H1 (cell line): ENCODE results near the gene VASN. TPM values are rescaled to one million over a fixed set of nuclear protein-coding genes. Genes with fewer than 3 reads are reported as not detected.

Experiments used
- CTCF ChIA-PET: fragments of 300-600 bp; sonication (Branson Sonifier 250); formaldehyde crosslinking; loops from one replicate; lab custom pipeline; 2021; ENCODE audit not compliant: partially characterized antibody; lab: Charles Lee
- POLR2A ChIA-PET: fragments of 300-600 bp; sonication (Branson Sonifier 250); formaldehyde crosslinking; loops from one replicate; lab custom pipeline; 2021; ENCODE audit warnings: inconsistent platforms; ENCODE audit not compliant: partially characterized antibody; lab: Charles Lee
- DNase-seq, 2 experiments: peaks; one replicate each; pipeline versions ENCODE4 v3.0.0 to v3.0.0-alpha.2; 2010 to 2022; ENCODE audit warnings: low spot score in 2 of 2, low read depth in 1 of 2, mixed read lengths in 1 of 2
- FAIRE-seq: peaks from 2 replicates; lab custom pipeline; 2011; peaks lifted over from hg19 to GRCh38; lab: Jason Lieb, UNC
- H2AFZ ChIP-seq: 2 replicates; pipeline ENCODE4 v1.8.1; 2012; ENCODE audit warnings: low read length, inconsistent platforms
- H2AK5ac ChIP-seq: 2 replicates; pipeline ENCODE4 v1.6.1; 2013; ENCODE audit warnings: low read depth, low read length
- H2BK120ac ChIP-seq: replicated peaks from 2 replicates; pipeline ENCODE3; 2013; ENCODE audit warnings: low read depth, low read length, inconsistent platforms
- H2BK12ac ChIP-seq: 2 replicates; pipeline ENCODE4 v1.6.1; 2013; ENCODE audit warnings: low read depth, low read length
- H2BK15ac ChIP-seq: 2 replicates; pipeline ENCODE4 v1.6.1; 2013; ENCODE audit warnings: low read length
- H2BK20ac ChIP-seq: 2 replicates; pipeline ENCODE4 v1.6.1; 2013; ENCODE audit warnings: low read length
- H2BK5ac ChIP-seq: 2 replicates; pipeline ENCODE4 v1.6.1; 2013; ENCODE audit warnings: low read depth, low read length
- H3K14ac ChIP-seq: 2 replicates; pipeline ENCODE4 v1.6.1; 2013; ENCODE audit warnings: inconsistent platforms; ENCODE audit not compliant: insufficient read length
- H3K18ac ChIP-seq: 2 replicates; pipeline ENCODE4 v1.6.1; 2013; ENCODE audit warnings: low read length; ENCODE audit errors: extremely low read depth
- H3K23ac ChIP-seq: 2 replicates; pipeline ENCODE4 v1.6.1; 2013; ENCODE audit warnings: inconsistent platforms; ENCODE audit not compliant: insufficient read length
- H3K23me2 ChIP-seq: 2 replicates; pipeline ENCODE4 v1.6.1; 2013; ENCODE audit warnings: low read depth, low read length
- H3K27ac ChIP-seq: 2 replicates; pipeline ENCODE4 v1.6.1; 2011; ENCODE audit warnings: low read depth, low read length, inconsistent platforms
- H3K27me3 ChIP-seq, 4 experiments: replicated peaks in 1 of 4; 1 replicate in 1 of 4; 2 replicates in 3 of 4; pipeline versions ENCODE4 v1.6.1 to v1.8.1; 2011 to 2013; ENCODE audit warnings: low read length in 3 of 4, mild to moderate bottlenecking in 3 of 4, inconsistent platforms in 2 of 4, mixed read lengths in 2 of 4, moderate library complexity in 1 of 4; ENCODE audit not compliant: control insufficient read depth in 3 of 4, insufficient read depth in 3 of 4; ENCODE audit errors: extremely low read depth in 1 of 4
- H3K36me3 ChIP-seq, 4 experiments: 2 replicates each; pipeline versions ENCODE4 v1.6.1 to v1.8.1; 2011 to 2013; ENCODE audit warnings: mild to moderate bottlenecking in 4 of 4, low read length in 3 of 4, moderate library complexity in 2 of 4, control low read depth in 1 of 4, inconsistent platforms in 1 of 4; ENCODE audit not compliant: insufficient read depth in 4 of 4, control insufficient read depth in 2 of 4
- H3K4ac ChIP-seq: replicated peaks from 2 replicates; pipeline ENCODE3; 2013; ENCODE audit warnings: low read length, low read depth, mixed read lengths, inconsistent platforms; ENCODE audit not compliant: insufficient read length
- H3K4me1 ChIP-seq, 4 experiments: replicated peaks in 1 of 4; 1 replicate in 1 of 4; 2 replicates in 3 of 4; pipeline versions ENCODE4 v1.6.1 to v1.8.1; 2011 to 2013; ENCODE audit warnings: low read length in 3 of 4, inconsistent platforms in 2 of 4, mixed read lengths in 1 of 4; ENCODE audit not compliant: insufficient read depth in 4 of 4, control insufficient read depth in 3 of 4
- H3K4me2 ChIP-seq, 2 experiments: 2 replicates each; pipeline versions ENCODE4 v1.6.1 to v1.8.1; 2011 to 2013; ENCODE audit warnings: low read depth in 2 of 2, low read length in 2 of 2, control low read depth in 1 of 2, inconsistent platforms in 1 of 2, mild to moderate bottlenecking in 1 of 2; ENCODE audit not compliant: insufficient read depth in 1 of 2
- H3K4me3 ChIP-seq, 4 experiments: fragments of 200-600, 300-600 bp in 1 of 4; sonication (generic), shearing (Covaris generic), sonication (Bioruptor Twin) in 1 of 4; 2 replicates each; pipeline versions ENCODE4 v1.5.1 to v1.8.1; 2011 to 2016; ENCODE audit warnings: low read length in 4 of 4, low read depth in 3 of 4, control low read depth in 2 of 4, inconsistent platforms in 2 of 4, mild to moderate bottlenecking in 2 of 4, mixed read lengths in 1 of 4, moderate library complexity in 1 of 4; ENCODE audit not compliant: insufficient read depth in 2 of 4; ENCODE audit errors: extremely low read depth in 1 of 4
- H3K56ac ChIP-seq: replicated peaks from 2 replicates; pipeline ENCODE3; 2013; ENCODE audit warnings: low read depth, mild to moderate bottlenecking, mixed read lengths, low read length, inconsistent platforms; ENCODE audit not compliant: insufficient read length
- H3K79me1 ChIP-seq: 2 replicates; pipeline ENCODE4 v1.6.1; 2013; ENCODE audit warnings: low read depth, low read length, control low read depth
- H3K79me2 ChIP-seq, 2 experiments: 2 replicates each; pipeline versions ENCODE4 v1.6.1 to v1.8.1; 2012 to 2013; ENCODE audit warnings: low read length in 2 of 2, mild to moderate bottlenecking in 2 of 2, inconsistent platforms in 1 of 2; ENCODE audit not compliant: insufficient read depth in 2 of 2, control insufficient read depth in 1 of 2
- H3K9ac ChIP-seq, 4 experiments: replicated peaks in 1 of 4; 1 replicate in 1 of 4; 2 replicates in 3 of 4; pipeline versions ENCODE4 v1.6.1 to v1.8.1; 2011 to 2013; ENCODE audit warnings: low read depth in 3 of 4, low read length in 3 of 4, control low read depth in 2 of 4, mild to moderate bottlenecking in 2 of 4, moderate library complexity in 2 of 4, inconsistent platforms in 1 of 4; ENCODE audit errors: extremely low read depth in 1 of 4
- H3K9me3 ChIP-seq, 2 experiments: 2 replicates each; pipeline versions ENCODE4 v1.6.1 to v1.8.1; 2012 to 2013; ENCODE audit warnings: mild to moderate bottlenecking in 2 of 2, moderate library complexity in 2 of 2, control low read depth in 1 of 2, inconsistent platforms in 1 of 2, low read depth in 1 of 2, low read length in 1 of 2, mixed read lengths in 1 of 2; ENCODE audit not compliant: insufficient read depth in 2 of 2
- H4K20me1 ChIP-seq, 2 experiments: replicated peaks in 1 of 2; 2 replicates each; pipeline versions ENCODE3 to v1.8.1; 2011 to 2013; ENCODE audit warnings: inconsistent platforms in 2 of 2, low read length in 2 of 2, mild to moderate bottlenecking in 1 of 2; ENCODE audit not compliant: insufficient read depth in 2 of 2, control insufficient read depth in 1 of 2
- H4K5ac ChIP-seq: 2 replicates; pipeline ENCODE4 v1.6.1; 2013; ENCODE audit warnings: low read length, low read depth, mixed read lengths, inconsistent platforms; ENCODE audit not compliant: insufficient read length
- H4K8ac ChIP-seq: 2 replicates; pipeline ENCODE4 v1.8.0; 2013; ENCODE audit warnings: mild to moderate bottlenecking, moderate library complexity, low read length, inconsistent platforms; ENCODE audit not compliant: insufficient read depth; ENCODE audit errors: extremely low read depth
- H4K91ac ChIP-seq: replicated peaks from 2 replicates; pipeline ENCODE3; 2013; ENCODE audit warnings: low read length, mixed read lengths, inconsistent platforms; ENCODE audit not compliant: insufficient read length
- CBX8 ChIP-seq: fragments of 300-800, 300-1000 bp; sonication (generic); IDR thresholded peaks from 2 replicates; pipeline ENCODE4 v1.7.1; 2016; ENCODE audit warnings: low read depth, low read length, borderline replicate concordance
- EZH2 ChIP-seq: fragments of 200-600 bp; sonication (generic); IDR thresholded peaks from 2 replicates; pipeline ENCODE4 v1.7.1; 2012; ENCODE audit warnings: low read depth, mild to moderate bottlenecking, moderate library complexity, low read length, inconsistent platforms; ENCODE audit not compliant: severe bottlenecking
- GABPA ChIP-seq: IDR thresholded peaks from 2 replicates; pipeline ENCODE4 v1.6.1; 2011; ENCODE audit warnings: mild to moderate bottlenecking, low read length, moderate library complexity, borderline replicate concordance; ENCODE audit not compliant: insufficient read depth
- KDM1A ChIP-seq: fragments of 200-600, 300-600 bp; sonication (generic); IDR thresholded peaks from 2 replicates; pipeline ENCODE4 v1.7.1; 2016; ENCODE audit warnings: mild to moderate bottlenecking, low read length, borderline replicate concordance
- POLR2AphosphoS5 ChIP-seq: IDR thresholded peaks from 2 replicates; pipeline ENCODE4 v1.6.1; 2011; ENCODE audit warnings: low read depth, low read length
- SIN3A ChIP-seq, 2 experiments: IDR thresholded peaks in 1 of 2; conservative IDR thresholded peaks in 1 of 2; 2 replicates each; pipeline ENCODE4 v1.6.1; 2011 to 2012; ENCODE audit warnings: low read length in 2 of 2, improper control_type of control experiment in 1 of 2, low read depth in 1 of 2, mild to moderate bottlenecking in 1 of 2
- SP1 ChIP-seq: IDR thresholded peaks from 2 replicates; pipeline ENCODE4 v1.6.1; 2011; ENCODE audit warnings: low read depth, low read length
- WGBS, 2 experiments: shearing (Covaris generic) in 1 of 2; methylation state at CpG; one replicate each; pipeline versions ENCODE4 v1.1.6 to v1.1.7; 2013 to 2015; ENCODE audit warnings: low lambda C conversion rate in 2 of 2, mixed read lengths in 2 of 2, inconsistent platforms in 1 of 2, low coverage in 1 of 2, missing lambda C conversion rate in 1 of 2; ENCODE audit not compliant: insufficient replicate concordance in 2 of 2, insufficient coverage in 1 of 2, insufficient read length in 1 of 2; ENCODE audit errors: extremely low coverage in 1 of 2, missing lambda C conversion rate in 1 of 2; 5-methylcytosine and 5-hydroxymethylcytosine counted together
- polyA plus RNA-seq, 7 experiments: library from polyadenylated mRNA; depleted of rRNA in 3 of 7; stranded (reverse) in 5 of 7; unstranded in 2 of 7; fragments of >200 nt in 5 of 7; fragments of 200-250 nt in 2 of 7; gene quantifications; 1 replicate in 5 of 7; 2 replicates in 1 of 7; 4 replicates in 1 of 7; pipeline versions ENCODE4 v1.2.1 to v1.2.3, GENCODE V29; 2011 to 2013; ENCODE audit warnings: missing spikeins in 2 of 7, mixed read lengths in 2 of 7
- total RNA-seq: library from RNA; stranded (reverse); fragmentation: NEBNext Ultra II Directional; extraction: Animal tissue kit (Norgen Biotek cat#: 25700); gene quantifications from 2 replicates; pipeline ENCODE4 v1.2.1, GENCODE V29; 2021
- TF ChIP-seq, protein P1 (sequence below): IDR thresholded peaks from 2 replicates; pipeline ENCODE4 v1.6.1; 2012; ENCODE audit warnings: low read length, inconsistent platforms

Gene VASN
- total and polyA plus RNA-seq, 2 of the 8 experiments (the other 6 are each of a cell fraction or from before 2014, with no cell fraction given): 9.6 to 11.3 TPM

DNA sequence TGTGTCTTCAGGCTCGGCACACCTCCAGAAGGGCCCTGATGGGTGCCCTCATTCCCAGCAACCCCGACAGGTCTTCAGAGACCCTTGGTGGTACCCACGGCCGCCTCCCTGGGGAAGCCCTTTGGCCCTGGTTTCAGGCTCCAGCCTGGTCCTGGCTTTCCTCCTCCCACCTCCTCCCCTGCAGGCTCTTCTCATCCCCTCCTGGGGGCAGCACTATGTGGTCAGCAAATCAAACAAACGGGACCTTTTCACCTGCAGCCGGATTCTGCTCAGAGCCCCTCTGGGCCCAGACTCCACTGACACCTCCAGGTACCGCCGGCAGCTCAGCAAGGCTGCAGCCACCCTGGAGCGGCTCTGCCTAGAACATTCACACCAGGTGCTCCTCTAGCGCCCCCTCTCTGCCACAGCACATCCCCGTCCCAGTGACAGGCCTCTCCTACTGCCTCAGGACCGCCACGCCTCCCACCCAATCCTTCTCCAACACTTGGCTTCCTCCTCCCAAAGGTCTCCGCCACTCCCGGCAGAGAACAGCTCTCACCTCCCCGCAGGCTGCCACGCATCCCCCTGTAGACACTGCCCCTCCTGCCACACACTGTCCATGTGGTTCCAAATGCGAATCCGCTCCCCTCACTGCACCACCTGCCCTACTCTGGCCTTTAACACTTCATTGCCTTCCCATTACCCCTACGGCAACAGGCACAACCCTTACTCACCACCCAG, 32.8 kb downstream of the VASN start:
- Histone ChIP-seq H4K5ac (no peak overlapping the region), H2AFZ (no peak overlapping the region), H3K14ac (no peak overlapping the region), H2BK12ac (no peak overlapping the region; the same call in 1 of the 2 replicates), H2BK5ac (no peak overlapping the region; the same call in 1 of the 2 replicates), H2BK20ac (no peak overlapping the region), H2AK5ac (no peak overlapping the region), H4K91ac (peak overlapping the region; percentile 27), H3K23ac (no peak overlapping the region), H3K79me2 (no peaks in the 10 kb centered on the region), H3K4ac (no peak overlapping the region), H3K27ac (no peak overlapping the region), H3K79me1 (no peaks in the 10 kb centered on the region), H3K9me3 (no peaks in the 10 kb centered on the region), H3K9ac (no peak overlapping the region; a peak in 1 of 7 replicates), H3K4me3 (no peak overlapping the region), H4K20me1 (peaks cover 0 to 5% of the 10 kb centered on the region in 2 experiments), H3K4me1 (peaks cover 0 to 4% (median 2%) of the 10 kb centered on the region in 4 experiments; a peak in 4 of 7 replicates), H3K56ac (no peak overlapping the region), H3K23me2 (no peaks in the 10 kb centered on the region), H3K36me3 (no peaks in the 10 kb centered on the region), H3K27me3 (no peaks in the 10 kb centered on the region), H4K8ac (no peak overlapping the region), H3K18ac (no peak overlapping the region), H2BK120ac (no peak overlapping the region), H3K4me2 (no peak overlapping the region), H2BK15ac (no peak overlapping the region)
- POLR2A ChIA-PET: interaction anchor here (0.7 to 4.9 kb wide), 16 partner anchors 8 to 134 kb away, joined by 3 to 48 read pairs (median 4); partner anchors contain the start of genes PAM16 and VASN
- peak; percentile 7 for FAIRE-seq
- CTCF ChIA-PET: interaction anchor here (0.6 to 17.2 kb wide), 33 partner anchors 11 to 708 kb away, joined by 3 to 659 read pairs (median 4); partner anchors contain the start of genes CORO7, PAM16 and VASN
- DNase-seq: peak; percentile 72 to 93
- WGBS, 2 experiments: 55% methylated on average over 20 of the region's 20 CpGs; no CpG with 5 or more reads in 1 of the 2 experiments
- TF ChIP-seq POLR2AphosphoS5 (no peak), CBX8 (no peak), KDM1A (no peak), GABPA (peak; percentile 64; the same call in 1 of the 2 replicates), SIN3A (conservative IDR thresholded peaks at IDR 0.05 in 1 of 2, IDR thresholded peaks at IDR 0.05 in 1 of 2; ENCODE audit: low read depth in 1 of 2, low read length in 2 of 2) (peak in 1 of 2 experiments; percentile 85; a peak in 2 of 4 replicates), EZH2 (no peak), SP1 (no peak)
- TF ChIP-seq, protein P1, sequence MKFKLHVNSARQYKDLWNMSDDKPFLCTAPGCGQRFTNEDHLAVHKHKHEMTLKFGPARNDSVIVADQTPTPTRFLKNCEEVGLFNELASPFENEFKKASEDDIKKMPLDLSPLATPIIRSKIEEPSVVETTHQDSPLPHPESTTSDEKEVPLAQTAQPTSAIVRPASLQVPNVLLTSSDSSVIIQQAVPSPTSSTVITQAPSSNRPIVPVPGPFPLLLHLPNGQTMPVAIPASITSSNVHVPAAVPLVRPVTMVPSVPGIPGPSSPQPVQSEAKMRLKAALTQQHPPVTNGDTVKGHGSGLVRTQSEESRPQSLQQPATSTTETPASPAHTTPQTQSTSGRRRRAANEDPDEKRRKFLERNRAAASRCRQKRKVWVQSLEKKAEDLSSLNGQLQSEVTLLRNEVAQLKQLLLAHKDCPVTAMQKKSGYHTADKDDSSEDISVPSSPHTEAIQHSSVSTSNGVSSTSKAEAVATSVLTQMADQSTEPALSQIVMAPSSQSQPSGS: no peak
